ENCODE measurements around the gene MAU2.

Gene MAU2

GRCh38 chr19:19320361-19321140 is at the start of gene MAU2, which contains the start of gene SUGP1:
Gene MAU2 (plus strand): TSS chr19:19320829. CDS start chr19:19320860, 31 bp downstream.
Gene SUGP1 (minus strand): TSS chr19:19320509. CDS start chr19:19320496, 13 bp downstream.
- H3K4me1 ChIP-seq (ENCODE audit: insufficient read depth, low read length): peaks cover 25% of the 10 kb centered on the region

DNA sequence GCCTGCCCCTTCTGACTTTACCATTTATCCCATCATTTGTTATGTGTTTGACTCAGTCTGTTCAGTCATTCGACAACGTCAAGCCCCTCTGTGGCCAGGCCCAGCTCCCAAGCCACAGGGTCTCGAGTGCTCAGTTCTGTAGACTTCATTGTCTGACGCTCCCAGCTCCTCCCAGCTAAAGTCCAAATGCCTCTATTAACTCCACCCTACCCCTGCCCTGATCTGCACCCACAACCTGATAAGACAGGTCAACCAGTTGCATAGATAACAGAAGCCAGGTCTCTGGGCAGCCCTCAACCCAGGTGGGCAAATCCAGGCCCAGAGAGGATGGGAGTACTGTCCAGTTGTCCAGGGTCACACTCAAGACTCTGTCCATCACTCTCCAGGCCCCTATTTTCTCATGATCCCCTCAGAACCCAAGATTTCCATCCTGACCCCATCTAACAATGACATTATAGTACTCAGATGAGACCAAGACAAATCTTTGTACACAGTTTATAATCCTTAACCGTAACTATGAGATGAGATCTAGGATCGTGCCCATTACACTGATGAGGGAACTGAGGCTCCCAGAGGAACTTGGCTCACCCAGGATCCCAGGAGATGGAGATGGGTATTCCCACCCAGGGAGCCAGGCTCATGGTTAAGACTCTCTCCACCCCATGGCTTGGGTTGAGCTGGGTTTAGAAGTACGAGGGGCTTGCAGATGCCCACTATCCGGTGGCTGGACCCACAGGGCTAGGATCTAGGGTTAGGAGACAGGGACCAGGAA is 48.6 kb upstream of the MAU2 start:
- H3K27me3 ChIP-seq (ENCODE audit: control insufficient read depth in 1 of 2, insufficient read depth in 2 of 2, low read length in 2 of 2): peaks cover 5 to 13% of the 10 kb centered on the region in 2 donors

More at GRCh38 chr19:19320361-19321140, at the start of gene MAU2, which contains the start of gene SUGP1:
- H3K4me3 ChIP-seq (ENCODE audit: low read depth in 1 of 2, low read length in 2 of 2): peak within 1 kb of the TSS; percentile 75 to 87
- peak within 1 kb of the TSS; percentile 92 for H3K27ac ChIP-seq (ENCODE audit: low read depth, low read length)
- peak within 1 kb of the TSS; percentile 67 for H3K9ac ChIP-seq (ENCODE audit: low read length)
- peaks cover 26% of the 10 kb centered on the region for H3K36me3 ChIP-seq (ENCODE audit: insufficient read depth, low read length)
- H3K27me3 ChIP-seq (ENCODE audit: control insufficient read depth in 1 of 2, insufficient read depth in 2 of 2, low read length in 2 of 2): no peaks in the 10 kb centered on the region
- H3K9me3 ChIP-seq (ENCODE audit: low read length): no peaks in the 10 kb centered on the region

GRCh38 chr19:19274146-19274545 is 46.5 kb upstream of the MAU2 start:
- peaks cover 5 to 13% of the 10 kb centered on the region in 2 donors for H3K27me3 ChIP-seq (ENCODE audit: control insufficient read depth in 1 of 2, insufficient read depth in 2 of 2, low read length in 2 of 2)
- H3K9ac ChIP-seq (ENCODE audit: low read length): no peak overlapping the region
- peaks cover 23% of the 10 kb centered on the region for H3K36me3 ChIP-seq (ENCODE audit: insufficient read depth, low read length)
- H3K9me3 ChIP-seq (ENCODE audit: low read length): no peaks in the 10 kb centered on the region
- H3K4me3 ChIP-seq (ENCODE audit: low read depth in 1 of 2, low read length in 2 of 2): no peak overlapping the region
- H3K4me1 ChIP-seq (ENCODE audit: insufficient read depth, low read length): no peaks in the 10 kb centered on the region
- no peak overlapping the region for H3K27ac ChIP-seq (ENCODE audit: low read depth, low read length)

More for the DNA sequence above, 48.6 kb upstream of the MAU2 start:
- Histone ChIP-seq H3K4me3 (ENCODE audit: low read depth in 1 of 2, low read length in 2 of 2) (no peak overlapping the region), H3K9me3 (ENCODE audit: low read length) (no peaks in the 10 kb centered on the region), H3K9ac (ENCODE audit: low read length) (no peak overlapping the region), H3K36me3 (ENCODE audit: insufficient read depth, low read length) (peaks cover 10% of the 10 kb centered on the region), H3K27ac (ENCODE audit: low read depth, low read length) (no peak overlapping the region), H3K4me1 (ENCODE audit: insufficient read depth, low read length) (no peaks in the 10 kb centered on the region)

DNA sequence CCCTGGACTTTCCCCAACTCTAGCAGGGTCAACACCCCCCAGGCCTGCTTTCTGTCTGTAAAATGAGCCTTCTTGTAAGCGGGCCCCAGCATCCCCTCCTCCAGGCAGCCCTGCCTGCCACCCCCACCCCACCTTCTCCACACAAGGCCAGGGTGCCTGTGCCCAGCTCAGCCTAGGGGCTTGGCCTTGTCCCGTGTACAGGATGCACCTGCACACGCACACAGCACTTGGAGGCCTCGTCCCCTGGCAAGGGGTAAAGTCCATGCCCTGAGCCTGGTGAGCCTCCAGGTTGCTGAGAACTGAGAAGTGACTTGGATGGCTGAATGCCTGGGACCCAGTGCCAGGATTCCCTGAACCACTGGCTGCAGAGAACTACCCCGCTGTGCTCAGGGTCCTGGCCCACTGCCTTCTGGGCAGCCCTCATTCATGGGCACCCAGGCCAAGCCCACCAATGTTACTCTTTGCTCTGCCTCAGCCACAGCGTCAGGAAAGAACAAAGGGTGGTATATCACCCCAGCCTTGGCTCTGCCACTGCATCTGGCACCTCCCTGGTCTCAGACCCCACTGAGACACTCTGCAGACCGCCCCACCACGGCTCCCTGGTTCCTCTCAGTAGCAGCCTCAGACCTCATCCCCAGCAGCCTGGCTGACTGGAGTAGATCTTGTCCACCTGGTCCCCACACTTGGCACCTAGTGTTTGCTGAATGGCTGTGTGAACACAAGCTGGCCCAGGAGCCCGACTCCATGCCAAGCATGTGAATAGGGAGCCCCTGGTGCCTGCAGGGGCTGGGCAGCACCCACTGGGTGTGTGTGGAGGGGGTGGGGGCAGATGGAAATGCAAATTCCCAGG is 45.7 kb upstream of the MAU2 start:
- H3K9ac ChIP-seq (ENCODE audit: low read length): no peak overlapping the region
- H3K36me3 ChIP-seq (ENCODE audit: insufficient read depth, low read length): peaks cover 30% of the 10 kb centered on the region
- no peaks in the 10 kb centered on the region for H3K4me1 ChIP-seq (ENCODE audit: insufficient read depth, low read length)
- no peak overlapping the region for H3K4me3 ChIP-seq (ENCODE audit: low read depth in 1 of 2, low read length in 2 of 2)
- no peak overlapping the region for H3K27ac ChIP-seq (ENCODE audit: low read depth, low read length)
- no peaks in the 10 kb centered on the region for H3K9me3 ChIP-seq (ENCODE audit: low read length)
- peaks cover 5 to 13% of the 10 kb centered on the region in 2 donors for H3K27me3 ChIP-seq (ENCODE audit: control insufficient read depth in 1 of 2, insufficient read depth in 2 of 2, low read length in 2 of 2)

DNA sequence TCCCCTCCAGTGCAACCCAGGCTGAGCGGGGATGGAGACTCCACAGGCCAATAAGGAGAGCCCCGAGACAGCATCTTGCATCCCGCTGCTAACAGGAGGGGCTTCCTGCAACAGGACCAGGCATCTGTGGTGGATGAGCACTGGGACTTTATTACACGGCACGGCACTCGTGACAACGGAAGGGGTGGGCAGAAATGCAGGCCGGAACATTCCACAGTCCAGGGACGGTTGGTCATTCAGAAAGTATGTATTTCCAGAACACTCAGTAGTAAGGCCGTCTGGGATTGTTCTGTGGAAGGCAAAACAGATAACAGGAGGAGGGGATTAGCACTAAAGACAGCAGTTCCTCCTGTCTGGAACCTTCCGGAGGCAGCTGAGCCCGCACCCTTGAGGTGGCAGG is 44.2 kb upstream of the MAU2 start:
- Histone ChIP-seq H3K4me3 (ENCODE audit: low read depth in 1 of 2, low read length in 2 of 2) (no peak overlapping the region), H3K27ac (ENCODE audit: low read depth, low read length) (no peak overlapping the region), H3K4me1 (ENCODE audit: insufficient read depth, low read length) (no peaks in the 10 kb centered on the region), H3K9ac (ENCODE audit: low read length) (no peak overlapping the region), H3K9me3 (ENCODE audit: low read length) (no peaks in the 10 kb centered on the region), H3K27me3 (ENCODE audit: control insufficient read depth in 1 of 2, insufficient read depth in 2 of 2, low read length in 2 of 2) (peaks cover 5 to 13% of the 10 kb centered on the region in 2 donors), H3K36me3 (ENCODE audit: insufficient read depth, low read length) (peaks cover 34% of the 10 kb centered on the region)

DNA sequence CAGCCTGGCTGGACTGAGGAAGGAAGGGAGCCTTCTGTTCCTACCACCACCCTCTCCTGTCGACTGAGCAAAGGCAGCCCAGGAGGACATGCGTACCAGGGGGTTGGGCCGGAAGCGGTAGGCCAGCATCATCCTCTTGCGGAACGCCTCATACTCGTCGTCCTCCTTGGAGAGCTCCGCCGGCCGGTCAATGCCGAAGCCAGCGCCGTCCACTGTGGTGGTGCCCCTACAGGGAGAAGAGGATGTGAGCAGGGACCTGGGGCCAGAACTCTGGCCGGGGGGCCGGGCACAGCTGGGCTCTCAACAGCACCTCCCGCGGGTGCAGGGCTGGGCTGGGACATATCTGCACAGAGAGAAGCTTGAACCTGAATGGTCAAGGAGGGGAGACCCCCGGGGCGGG is 43.8 kb upstream of the MAU2 start:
- no peak overlapping the region for H3K4me3 ChIP-seq (ENCODE audit: low read depth in 1 of 2, low read length in 2 of 2)
- peaks cover 5 to 13% of the 10 kb centered on the region in 2 donors for H3K27me3 ChIP-seq (ENCODE audit: control insufficient read depth in 1 of 2, insufficient read depth in 2 of 2, low read length in 2 of 2)
- H3K9ac ChIP-seq (ENCODE audit: low read length): no peak overlapping the region
- no peak overlapping the region for H3K27ac ChIP-seq (ENCODE audit: low read depth, low read length)
- peaks cover 39% of the 10 kb centered on the region for H3K36me3 ChIP-seq (ENCODE audit: insufficient read depth, low read length)
- H3K9me3 ChIP-seq (ENCODE audit: low read length): no peaks in the 10 kb centered on the region
- no peaks in the 10 kb centered on the region for H3K4me1 ChIP-seq (ENCODE audit: insufficient read depth, low read length)

GRCh38 chr19:19278315-19278714 is 42.3 kb upstream of the MAU2 start:
- H3K4me1 ChIP-seq (ENCODE audit: insufficient read depth, low read length): no peaks in the 10 kb centered on the region
- H3K4me3 ChIP-seq (ENCODE audit: low read depth in 1 of 2, low read length in 2 of 2): no peak overlapping the region
- H3K27ac ChIP-seq (ENCODE audit: low read depth, low read length): no peak overlapping the region
- peaks cover 5 to 7% of the 10 kb centered on the region in 2 donors for H3K27me3 ChIP-seq (ENCODE audit: control insufficient read depth in 1 of 2, insufficient read depth in 2 of 2, low read length in 2 of 2)
- peaks cover 41% of the 10 kb centered on the region for H3K36me3 ChIP-seq (ENCODE audit: insufficient read depth, low read length)
- no peak overlapping the region for H3K9ac ChIP-seq (ENCODE audit: low read length)
- H3K9me3 ChIP-seq (ENCODE audit: low read length): no peaks in the 10 kb centered on the region

DNA sequence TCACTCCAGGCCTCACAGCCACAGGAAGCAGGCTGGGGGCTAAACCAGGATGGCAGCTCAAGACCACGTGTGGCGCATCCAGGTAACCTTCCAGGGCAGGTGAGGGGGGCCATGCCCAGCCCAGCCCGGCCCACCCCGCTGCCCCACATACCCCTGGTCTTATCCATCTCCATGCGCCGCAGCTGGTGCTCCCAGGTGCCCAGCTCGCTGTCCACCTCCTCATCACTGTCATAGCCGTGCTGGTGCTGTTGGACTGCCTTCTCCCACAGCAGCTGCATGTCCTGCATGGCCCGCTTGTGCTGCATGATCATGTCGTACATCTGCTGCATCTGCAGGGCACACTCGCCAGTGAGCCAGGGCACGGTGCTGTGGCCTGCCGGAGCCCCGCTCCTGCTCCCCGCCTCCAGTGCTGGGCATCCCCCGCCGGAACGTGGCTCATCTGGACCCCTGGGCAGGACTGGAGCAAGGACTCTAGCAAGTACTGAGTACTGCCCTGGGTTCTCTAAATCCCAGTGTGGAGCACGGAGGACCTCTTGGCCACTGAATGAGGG is 41.5 kb upstream of the MAU2 start:
- Histone ChIP-seq H3K9me3 (ENCODE audit: low read length) (no peaks in the 10 kb centered on the region), H3K36me3 (ENCODE audit: insufficient read depth, low read length) (peaks cover 46% of the 10 kb centered on the region), H3K27ac (ENCODE audit: low read depth, low read length) (no peak overlapping the region), H3K9ac (ENCODE audit: low read length) (no peak overlapping the region), H3K4me1 (ENCODE audit: insufficient read depth, low read length) (no peaks in the 10 kb centered on the region), H3K4me3 (ENCODE audit: low read depth in 1 of 2, low read length in 2 of 2) (no peak overlapping the region), H3K27me3 (ENCODE audit: control insufficient read depth in 1 of 2, insufficient read depth in 2 of 2, low read length in 2 of 2) (no peaks in the 10 kb centered on the region)

DNA sequence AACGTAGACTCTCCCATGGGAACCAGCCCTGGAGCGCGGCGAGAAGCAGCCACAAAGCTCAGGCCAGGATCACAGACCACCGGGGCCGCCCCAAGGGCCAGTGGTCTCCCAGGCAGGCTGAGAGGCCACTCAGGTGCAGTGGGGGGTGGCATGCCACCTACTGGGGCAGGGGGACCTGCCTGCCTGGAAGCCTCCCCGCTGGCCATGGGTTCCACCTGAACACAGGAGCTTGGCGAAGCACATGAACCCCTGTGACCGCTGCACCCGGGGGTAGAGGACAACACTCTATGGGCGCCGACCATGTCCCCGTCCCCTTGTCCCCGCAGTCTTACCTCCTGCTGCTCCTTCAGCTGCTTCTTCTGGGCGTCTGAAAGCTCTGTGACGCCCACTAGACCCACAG is 40.8 kb upstream of the MAU2 start:
- Histone ChIP-seq H3K4me1 (ENCODE audit: insufficient read depth, low read length) (no peaks in the 10 kb centered on the region), H3K27me3 (ENCODE audit: control insufficient read depth in 1 of 2, insufficient read depth in 2 of 2, low read length in 2 of 2) (no peaks in the 10 kb centered on the region), H3K9me3 (ENCODE audit: low read length) (no peaks in the 10 kb centered on the region), H3K36me3 (ENCODE audit: insufficient read depth, low read length) (peaks cover 51% of the 10 kb centered on the region), H3K9ac (ENCODE audit: low read length) (no peak overlapping the region), H3K27ac (ENCODE audit: low read depth, low read length) (no peak overlapping the region), H3K4me3 (ENCODE audit: low read depth in 1 of 2, low read length in 2 of 2) (no peak overlapping the region)

GRCh38 chr19:19280561-19280960 is 40.1 kb upstream of the MAU2 start:
- peaks cover 52% of the 10 kb centered on the region for H3K36me3 ChIP-seq (ENCODE audit: insufficient read depth, low read length)
- H3K9me3 ChIP-seq (ENCODE audit: low read length): no peaks in the 10 kb centered on the region
- H3K4me3 ChIP-seq (ENCODE audit: low read depth in 1 of 2, low read length in 2 of 2): no peak overlapping the region
- H3K27ac ChIP-seq (ENCODE audit: low read depth, low read length): no peak overlapping the region
- H3K27me3 ChIP-seq (ENCODE audit: control insufficient read depth in 1 of 2, insufficient read depth in 2 of 2, low read length in 2 of 2): no peaks in the 10 kb centered on the region
- H3K4me1 ChIP-seq (ENCODE audit: insufficient read depth, low read length): no peaks in the 10 kb centered on the region
- no peak overlapping the region for H3K9ac ChIP-seq (ENCODE audit: low read length)

DNA sequence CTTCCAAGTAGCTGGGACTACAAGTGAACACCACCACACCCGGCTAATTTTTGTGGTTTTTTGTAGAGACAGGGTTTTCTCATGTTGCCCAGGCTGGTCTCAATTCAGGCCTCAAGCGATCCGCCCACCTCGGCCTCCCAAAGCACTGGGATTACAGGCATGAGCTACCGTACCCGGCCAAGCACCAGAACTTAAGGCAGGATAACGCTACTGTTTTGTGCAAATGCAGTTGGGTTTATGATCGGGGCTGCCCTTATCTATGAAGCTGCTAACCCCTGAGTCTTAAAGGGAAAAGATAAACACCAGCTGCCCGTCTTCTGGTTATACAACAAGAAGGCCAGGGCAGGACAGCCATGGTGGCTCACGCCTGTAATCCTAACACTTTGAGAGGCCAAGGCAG is 34.9 kb upstream of the MAU2 start:
- Histone ChIP-seq H3K4me3 (ENCODE audit: low read depth in 1 of 2, low read length in 2 of 2) (no peak overlapping the region), H3K27ac (ENCODE audit: low read depth, low read length) (no peak overlapping the region), H3K27me3 (ENCODE audit: control insufficient read depth in 1 of 2, insufficient read depth in 2 of 2, low read length in 2 of 2) (no peaks in the 10 kb centered on the region), H3K36me3 (ENCODE audit: insufficient read depth, low read length) (peaks cover 31% of the 10 kb centered on the region), H3K4me1 (ENCODE audit: insufficient read depth, low read length) (no peaks in the 10 kb centered on the region), H3K9me3 (ENCODE audit: low read length) (no peaks in the 10 kb centered on the region), H3K9ac (ENCODE audit: low read length) (no peak overlapping the region)

Measured in muscle layer of colon (tissue), 2 donors.